Mucosa of stomach (tissue), 1 donor: ENCODE results near the gene CADM2.

Source experiments
- H3K27me3 ChIP-seq: one replicate; pipeline ENCODE4 v1.7.0; 2013; ENCODE audit warnings: mild to moderate bottlenecking, low read length; ENCODE audit not compliant: control insufficient read depth, insufficient read depth
- H3K36me3 ChIP-seq: one replicate; pipeline ENCODE4 v1.7.0; 2013; ENCODE audit warnings: low read length; ENCODE audit not compliant: control insufficient read depth, insufficient read depth
- H3K4me1 ChIP-seq: one replicate; pipeline ENCODE4 v1.7.0; 2013; ENCODE audit warnings: mild to moderate bottlenecking, low read length; ENCODE audit not compliant: control insufficient read depth, insufficient read depth
- H3K4me3 ChIP-seq: one replicate; pipeline ENCODE4 v1.7.0; 2013; ENCODE audit warnings: low read length
- H3K9ac ChIP-seq: one replicate; pipeline ENCODE4 v1.7.0; 2013; ENCODE audit warnings: mild to moderate bottlenecking, low read length, moderate library complexity
- H3K9me3 ChIP-seq: one replicate; pipeline ENCODE4 v1.7.0; 2013; ENCODE audit warnings: mild to moderate bottlenecking, low read length, moderate library complexity; ENCODE audit not compliant: control insufficient read depth
- donor health status: Pancreatic carcinoma.

The CADM2 gene

GRCh38 chr3:85508659-85509058 lies 549.9 kb downstream of the CADM2 start:
- H3K9me3 ChIP-seq, result no peaks in the 10 kb centered on the region
- no peaks in the 10 kb centered on the region for H3K36me3 ChIP-seq
- H3K4me3 ChIP-seq, result no peak overlapping the region
- H3K9ac ChIP-seq, result no peak overlapping the region
- H3K4me1 ChIP-seq, result no peaks in the 10 kb centered on the region
- no peaks in the 10 kb centered on the region for H3K27me3 ChIP-seq

- H3K9ac ChIP-seq, result no peak overlapping the region
- no peaks in the 10 kb centered on the region for H3K36me3 ChIP-seq
- no peaks in the 10 kb centered on the region for H3K4me1 ChIP-seq
- no peaks in the 10 kb centered on the region for H3K9me3 ChIP-seq
- no peak overlapping the region for H3K4me3 ChIP-seq
- H3K27me3 ChIP-seq, result no peaks in the 10 kb centered on the region
Observed at GRCh38 chr3:85516146-85516545, 557.4 kb downstream of the CADM2 start.

DNA sequence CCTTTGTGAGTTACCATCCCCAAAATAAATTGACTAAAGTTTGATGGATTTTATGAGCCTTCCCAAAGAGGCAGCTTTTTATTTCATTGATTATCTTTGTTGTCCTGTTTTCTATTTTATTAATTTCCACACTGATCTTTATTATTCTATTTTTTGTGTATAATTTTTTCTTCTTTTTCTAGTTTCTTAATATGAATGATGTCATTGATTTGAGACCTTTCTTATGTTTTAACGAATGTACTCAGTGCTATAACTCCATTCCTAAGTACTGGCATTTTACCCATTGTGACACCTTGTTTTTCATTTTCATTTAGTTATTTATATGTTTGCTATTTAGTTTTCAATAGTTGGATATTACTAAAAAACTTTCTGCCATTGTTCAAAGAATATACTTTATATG lies 565.3 kb downstream of the CADM2 start:
- H3K4me3 ChIP-seq, result no peak overlapping the region
- H3K36me3 ChIP-seq, result no peaks in the 10 kb centered on the region
- no peak overlapping the region for H3K9ac ChIP-seq
- H3K9me3 ChIP-seq, result no peaks in the 10 kb centered on the region
- no peaks in the 10 kb centered on the region for H3K27me3 ChIP-seq
- H3K4me1 ChIP-seq, result no peaks in the 10 kb centered on the region

DNA sequence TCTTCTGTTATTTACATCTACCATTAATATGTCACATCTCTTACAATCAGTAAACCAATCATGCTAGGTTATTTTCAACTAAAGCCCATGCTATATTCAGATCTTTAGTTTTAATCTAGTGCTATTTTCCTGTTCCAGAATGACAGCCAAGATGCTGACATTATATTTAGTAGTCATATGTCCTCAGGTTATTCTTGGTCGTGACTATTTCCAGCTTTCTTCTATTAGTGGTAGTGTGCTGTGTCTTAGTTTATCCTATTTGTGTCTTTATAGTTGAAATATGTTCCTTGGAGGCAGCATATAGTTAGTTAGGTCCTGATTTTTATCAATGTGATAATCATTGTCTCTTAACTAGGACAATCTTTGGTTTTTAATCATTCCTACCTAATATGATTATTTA lies 566.5 kb downstream of the CADM2 start:
- H3K9me3 ChIP-seq, result no peaks in the 10 kb centered on the region
- H3K4me1 ChIP-seq, result no peaks in the 10 kb centered on the region
- H3K9ac ChIP-seq, result no peak overlapping the region
- H3K27me3 ChIP-seq, result no peaks in the 10 kb centered on the region
- H3K36me3 ChIP-seq, result no peaks in the 10 kb centered on the region
- no peak overlapping the region for H3K4me3 ChIP-seq

GRCh38 chr3:85533586-85533985 lies 574.8 kb downstream of the CADM2 start:
- Histone ChIP-seq H3K36me3 (no peaks in the 10 kb centered on the region), H3K4me3 (no peak overlapping the region), H3K9ac (no peak overlapping the region), H3K4me1 (no peaks in the 10 kb centered on the region), H3K9me3 (no peaks in the 10 kb centered on the region), H3K27me3 (no peaks in the 10 kb centered on the region)

DNA sequence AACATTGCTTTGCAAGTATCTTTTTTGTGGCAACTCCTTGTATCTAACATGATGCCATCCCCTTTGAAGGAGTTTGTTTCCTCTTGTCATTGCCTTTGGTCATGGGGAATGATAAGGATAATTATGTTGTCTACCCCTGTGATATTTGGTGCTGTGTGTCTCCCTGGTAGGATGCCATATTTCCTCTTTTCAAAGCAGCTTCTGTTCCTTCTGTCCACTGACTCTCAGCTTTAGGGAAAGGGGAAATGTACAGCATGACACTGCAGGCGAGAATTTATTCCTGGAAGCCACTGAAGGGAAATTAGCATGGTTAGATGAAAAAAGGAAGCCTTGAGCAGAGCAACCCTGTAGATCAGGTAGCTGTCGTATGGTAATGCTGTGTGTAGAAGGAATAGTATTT lies 576.7 kb downstream of the CADM2 start:
- Histone ChIP-seq H3K9ac (no peak overlapping the region), H3K36me3 (no peaks in the 10 kb centered on the region), H3K4me3 (no peak overlapping the region)

DNA sequence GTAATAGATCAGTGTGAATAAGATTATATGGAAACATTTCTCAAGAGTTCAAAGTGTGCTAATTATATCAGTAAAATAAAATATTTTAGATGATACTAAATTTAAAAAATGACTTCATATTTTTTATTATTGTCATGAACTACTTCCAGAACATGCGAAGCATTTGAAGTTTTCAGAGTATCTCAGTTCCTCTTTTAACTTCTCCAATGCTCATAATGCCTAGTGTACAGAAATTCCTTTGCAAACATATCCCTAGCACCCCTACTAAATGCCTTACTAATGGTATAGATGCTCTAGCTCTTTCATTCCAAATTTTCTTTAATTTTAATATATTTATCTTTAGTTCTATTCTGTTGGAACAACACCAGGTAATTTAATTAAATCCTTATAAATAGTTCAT lies 580.4 kb downstream of the CADM2 start:
- H3K9me3 ChIP-seq, result no peaks in the 10 kb centered on the region
- no peak overlapping the region for H3K4me3 ChIP-seq
- H3K4me1 ChIP-seq, result no peaks in the 10 kb centered on the region
- no peaks in the 10 kb centered on the region for H3K27me3 ChIP-seq
- H3K36me3 ChIP-seq, result no peaks in the 10 kb centered on the region
- no peak overlapping the region for H3K9ac ChIP-seq

More for the DNA sequence above, 576.7 kb downstream of the CADM2 start:
- Histone ChIP-seq H3K4me1 (no peaks in the 10 kb centered on the region), H3K9me3 (no peaks in the 10 kb centered on the region), H3K27me3 (no peaks in the 10 kb centered on the region)

DNA sequence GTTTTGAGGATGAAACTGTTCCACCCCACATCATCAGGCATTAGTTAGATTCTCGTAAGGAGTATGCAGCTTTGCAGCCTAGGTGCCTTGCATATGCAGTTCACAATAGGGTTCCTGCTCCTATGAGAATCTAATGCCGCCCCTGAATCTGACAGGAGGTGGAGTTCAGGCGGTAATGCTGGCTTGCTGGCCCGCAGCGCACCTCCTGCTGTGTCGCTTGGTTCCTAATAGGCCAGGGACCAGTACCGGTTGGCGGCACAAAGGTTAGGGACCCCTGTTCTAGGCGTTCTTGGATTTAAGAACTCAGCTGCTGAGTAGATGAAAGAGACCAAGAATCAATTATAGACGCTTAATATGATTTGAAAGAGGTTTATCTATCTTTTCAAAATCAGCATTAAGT lies 595.4 kb downstream of the CADM2 start:
- H3K9ac ChIP-seq, result no peak overlapping the region
- H3K9me3 ChIP-seq, result no peaks in the 10 kb centered on the region
- H3K36me3 ChIP-seq, result no peaks in the 10 kb centered on the region
- H3K4me3 ChIP-seq, result no peak overlapping the region
- H3K4me1 ChIP-seq, result no peaks in the 10 kb centered on the region
- H3K27me3 ChIP-seq, result no peaks in the 10 kb centered on the region

GRCh38 chr3:85560088-85560785 lies 601.4 kb downstream of the CADM2 start:
- no peak overlapping the region for H3K4me3 ChIP-seq
- H3K4me1 ChIP-seq, result no peaks in the 10 kb centered on the region
- H3K9ac ChIP-seq, result no peak overlapping the region
- no peaks in the 10 kb centered on the region for H3K36me3 ChIP-seq
- H3K9me3 ChIP-seq, result no peaks in the 10 kb centered on the region
- H3K27me3 ChIP-seq, result no peaks in the 10 kb centered on the region

DNA sequence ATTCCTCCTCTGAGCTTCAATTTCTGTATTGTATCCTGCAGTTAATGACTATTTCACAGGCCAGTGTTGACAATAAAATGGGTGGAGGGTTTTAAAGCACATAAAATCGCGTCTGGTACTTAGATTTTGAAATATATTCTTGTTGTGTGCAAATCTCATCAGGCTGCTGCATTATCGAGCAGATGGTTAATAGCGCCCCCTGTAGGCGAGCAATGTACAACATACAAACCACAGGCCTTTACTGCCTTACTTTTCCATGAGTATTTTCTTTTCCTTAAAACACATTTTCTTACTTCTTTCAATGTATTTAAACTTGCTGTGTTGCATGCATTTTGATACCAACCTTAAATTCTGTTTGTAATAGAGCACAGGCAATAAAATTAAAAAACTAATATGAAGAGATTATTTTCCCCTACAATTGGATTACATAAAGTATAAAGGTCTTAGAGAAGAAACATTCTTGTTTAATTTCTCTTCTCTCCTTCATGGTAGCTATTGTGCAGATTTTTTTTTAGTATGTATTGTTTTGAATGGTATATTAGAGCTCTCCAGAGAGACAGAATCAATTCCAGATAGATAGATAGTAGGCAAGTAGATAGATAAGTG lies 608.4 kb downstream of the CADM2 start:
- Histone ChIP-seq H3K4me3 (no peak overlapping the region), H3K4me1 (no peaks in the 10 kb centered on the region), H3K9ac (no peak overlapping the region), H3K36me3 (no peaks in the 10 kb centered on the region), H3K27me3 (no peaks in the 10 kb centered on the region), H3K9me3 (no peaks in the 10 kb centered on the region)

DNA sequence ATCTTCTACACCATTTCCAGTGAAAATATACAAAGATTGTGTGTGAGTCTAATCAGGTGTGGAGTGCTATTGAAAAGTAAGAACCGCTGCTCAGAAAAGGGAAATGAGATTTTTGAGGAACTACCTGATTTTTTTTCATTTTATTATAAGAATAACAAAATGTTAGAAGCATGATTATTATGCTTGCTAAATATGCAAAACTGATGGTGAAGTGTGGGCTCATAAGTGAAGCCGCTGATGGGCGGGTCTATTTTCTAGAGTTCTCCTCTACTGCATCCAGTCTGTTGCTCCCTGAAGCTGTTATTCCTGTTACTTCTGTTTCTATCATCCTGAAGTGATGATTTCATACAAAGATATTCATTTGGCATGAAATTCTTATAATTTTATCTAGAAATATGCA lies 612.0 kb downstream of the CADM2 start:
- Histone ChIP-seq H3K4me3 (no peak overlapping the region), H3K9me3 (no peaks in the 10 kb centered on the region), H3K4me1 (no peaks in the 10 kb centered on the region), H3K36me3 (no peaks in the 10 kb centered on the region), H3K9ac (no peak overlapping the region), H3K27me3 (no peaks in the 10 kb centered on the region)

DNA sequence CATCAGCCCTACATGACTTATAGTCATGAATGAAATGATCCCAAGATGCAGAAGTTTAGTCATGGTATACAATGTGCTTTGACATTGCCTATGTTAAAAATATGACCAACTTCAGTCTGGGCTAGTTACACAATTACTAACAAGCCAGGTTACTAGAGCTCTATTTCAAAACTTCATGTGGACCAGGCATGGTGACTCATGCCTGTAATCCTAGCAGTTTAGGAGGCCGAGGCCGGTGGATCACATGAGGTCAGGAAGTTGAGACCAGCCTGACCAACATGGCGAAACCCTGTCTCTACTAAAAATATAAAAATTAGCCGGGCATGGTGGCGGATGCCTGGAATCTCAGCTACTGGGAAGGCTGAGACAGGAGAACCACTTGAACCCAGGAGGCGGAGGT lies 613.0 kb downstream of the CADM2 start:
- no peaks in the 10 kb centered on the region for H3K36me3 ChIP-seq
- H3K27me3 ChIP-seq, result no peaks in the 10 kb centered on the region
- no peak overlapping the region for H3K4me3 ChIP-seq
- H3K9me3 ChIP-seq, result no peaks in the 10 kb centered on the region
- H3K4me1 ChIP-seq, result no peaks in the 10 kb centered on the region
- H3K9ac ChIP-seq, result no peak overlapping the region

DNA sequence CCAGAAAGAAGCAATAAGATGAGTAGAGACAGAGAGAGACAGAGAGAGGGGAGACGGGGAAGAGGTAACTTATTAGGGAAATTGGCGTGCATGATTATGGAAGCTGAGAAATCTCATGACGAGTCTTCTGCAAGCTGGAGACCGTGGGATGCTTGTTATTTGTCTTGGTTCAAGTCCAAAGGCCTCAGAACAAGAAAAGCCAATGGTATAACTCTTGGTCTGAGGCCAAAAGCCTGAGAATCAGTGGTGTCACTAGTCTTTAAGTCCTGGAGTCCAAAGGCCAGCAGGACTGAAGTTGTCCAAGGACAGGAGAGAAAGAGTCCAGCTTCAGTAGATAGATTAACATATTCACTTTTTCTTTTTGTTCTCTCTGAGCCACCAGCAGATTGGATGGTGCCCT lies 613.6 kb downstream of the CADM2 start:
- no peaks in the 10 kb centered on the region for H3K36me3 ChIP-seq
- H3K4me3 ChIP-seq, result no peak overlapping the region
- no peak overlapping the region for H3K9ac ChIP-seq
- no peaks in the 10 kb centered on the region for H3K27me3 ChIP-seq
- no peaks in the 10 kb centered on the region for H3K4me1 ChIP-seq
- H3K9me3 ChIP-seq, result no peaks in the 10 kb centered on the region
